NCI-H2196 (cell line): ENCODE results near the gene NIPAL1.

Experiments
- DNase-seq: peaks from one replicate; lab custom pipeline; 2025; ENCODE audit not compliant: unreplicated experiment; lab: John Stamatoyannopoulos, UW

NIPAL1 gene

GRCh38 chr4:48058617-48059530, 42.3 kb downstream of the NIPAL1 start:
- DNase-seq: no peak

DNA sequence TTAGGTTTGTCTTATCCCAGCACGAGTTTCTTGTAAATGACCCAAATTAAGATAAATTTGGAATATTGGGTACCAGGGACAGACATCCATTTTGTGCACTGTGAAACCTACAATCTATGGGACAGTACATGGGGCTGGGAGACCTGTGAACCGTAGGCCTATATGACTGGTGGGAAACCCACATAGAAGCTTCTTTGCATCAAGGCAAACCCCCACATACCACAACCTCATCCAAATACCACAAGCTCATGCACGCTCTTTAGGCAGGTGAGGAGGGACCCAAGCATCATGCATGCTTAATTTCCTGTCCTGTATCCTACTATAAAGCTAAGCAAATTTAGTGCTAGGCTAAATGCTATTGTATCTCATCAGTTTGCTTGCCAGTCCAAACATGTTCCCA, 47.8 kb downstream of the NIPAL1 start:
- no peak for DNase-seq

- no peak for DNase-seq
These were observed 49.0 kb downstream of the NIPAL1 start for GRCh38 chr4:48065587-48066052.

- DNase-seq: no peak
These were observed 51.0 kb downstream of the NIPAL1 start for GRCh38 chr4:48067536-48067935.

DNA sequence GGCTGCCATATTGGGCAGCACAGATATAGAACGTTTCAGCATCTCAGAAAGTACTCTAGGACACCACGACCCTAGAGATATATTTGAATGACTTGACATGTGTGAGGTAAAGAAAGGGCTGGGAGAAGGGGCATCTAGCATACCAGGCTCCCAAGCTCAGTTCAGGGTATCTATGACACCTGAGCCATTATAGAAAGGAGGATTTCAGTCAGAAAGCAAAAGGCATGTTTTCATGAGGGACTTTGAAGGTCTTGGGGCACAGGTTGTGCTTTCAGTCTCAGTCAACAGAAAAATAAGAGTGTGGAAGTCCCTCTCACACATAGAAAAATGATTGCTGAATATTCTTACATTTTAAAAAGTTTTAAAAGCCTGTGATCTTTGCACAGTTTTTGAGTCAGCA, 51.6 kb downstream of the NIPAL1 start:
- DNase-seq: no peak

- no peak for DNase-seq
These were observed 52.5 kb downstream of the NIPAL1 start for GRCh38 chr4:48069026-48069425.

DNA sequence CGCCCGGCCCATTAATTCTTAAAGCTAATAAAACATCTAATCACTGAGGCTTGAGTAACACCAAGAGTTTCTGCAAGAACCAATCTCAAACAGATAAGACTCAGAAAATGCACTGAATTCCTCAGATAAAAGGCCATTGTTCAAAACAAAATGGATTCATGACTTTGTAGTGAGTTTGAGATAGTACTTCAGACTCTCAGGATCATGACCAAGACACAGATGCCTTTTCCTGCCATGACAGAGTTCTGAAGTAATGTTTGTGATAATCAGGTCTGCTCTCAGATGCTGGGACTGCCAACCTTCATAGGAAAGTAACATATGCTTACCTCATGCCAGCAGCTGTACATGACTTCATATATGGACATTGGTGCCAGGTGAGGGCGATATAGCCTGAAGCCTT, 54.6 kb downstream of the NIPAL1 start:
- no peak for DNase-seq

DNA sequence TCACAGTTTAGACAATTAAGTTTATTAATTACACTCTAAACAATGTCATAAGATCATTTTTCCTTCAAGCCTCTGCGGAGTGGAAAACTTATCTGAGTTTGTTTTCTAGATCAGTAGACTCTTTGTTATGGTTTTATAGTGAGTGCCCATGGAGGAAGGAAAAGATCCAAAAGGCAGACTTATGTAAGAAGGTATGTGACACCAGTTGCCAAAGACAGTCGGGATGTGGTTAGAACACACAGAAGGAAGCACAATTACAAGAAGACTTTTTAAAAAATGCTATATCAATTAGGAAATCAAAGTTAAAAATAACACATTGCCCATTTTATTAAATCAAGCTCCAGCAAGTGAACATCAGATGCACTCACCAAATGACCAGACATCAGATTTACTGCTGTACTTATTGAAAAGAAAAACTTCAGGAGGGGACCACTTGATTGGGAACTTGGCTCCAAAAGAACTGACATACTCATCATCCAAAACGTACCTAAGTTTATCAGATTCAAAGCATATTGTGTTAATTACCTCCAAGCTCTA, 57.1 kb downstream of the NIPAL1 start:
- no peak for DNase-seq

GRCh38 chr4:48074657-48075056, 58.1 kb downstream of the NIPAL1 start:
- no peak for DNase-seq

- no peak for DNase-seq
These were observed 61.9 kb downstream of the NIPAL1 start for GRCh38 chr4:48078425-48078824.

GRCh38 chr4:48078862-48079655, 62.5 kb downstream of the NIPAL1 start:
- DNase-seq: no peak

GRCh38 chr4:48079972-48080391, 63.4 kb downstream of the NIPAL1 start:
- DNase-seq: no peak

DNA sequence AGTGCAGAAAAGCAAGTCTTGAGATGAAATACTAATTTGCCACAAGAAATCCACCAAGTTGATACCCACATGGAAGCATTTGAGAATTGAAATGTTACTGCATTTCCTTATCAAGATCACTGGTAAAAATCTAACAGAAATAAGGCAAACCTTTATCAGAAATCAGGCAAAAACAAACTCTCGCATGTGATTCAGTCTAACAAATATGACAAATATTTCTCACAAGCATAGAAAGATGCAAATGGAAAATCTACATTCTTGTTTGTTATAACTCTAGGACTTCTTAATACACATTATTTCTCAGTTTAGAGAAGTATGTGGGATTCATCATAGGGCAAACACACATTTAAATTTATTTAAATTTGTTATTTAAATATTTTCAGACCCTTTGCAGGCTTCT, 64.6 kb downstream of the NIPAL1 start:
- DNase-seq: no peak

DNA sequence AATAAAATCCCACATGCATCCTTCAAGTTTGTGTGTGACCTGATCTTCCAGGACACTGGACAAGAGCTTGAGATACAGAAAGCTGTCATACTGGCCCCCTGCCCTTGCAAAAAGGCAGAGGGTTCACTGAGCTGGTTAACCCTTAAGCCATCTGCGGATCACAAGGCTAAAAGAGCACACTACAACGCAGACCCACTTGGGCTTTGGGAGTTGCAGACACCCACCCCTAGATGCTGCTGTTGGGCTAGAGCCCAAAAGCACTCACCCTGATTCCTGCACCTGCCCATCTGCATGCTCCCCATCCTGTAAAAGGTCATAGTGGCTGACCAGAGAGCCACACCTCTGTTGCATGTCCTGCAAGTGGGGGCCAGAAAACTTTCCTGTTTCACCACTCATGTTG, 66.4 kb downstream of the NIPAL1 start:
- no peak for DNase-seq

DNA sequence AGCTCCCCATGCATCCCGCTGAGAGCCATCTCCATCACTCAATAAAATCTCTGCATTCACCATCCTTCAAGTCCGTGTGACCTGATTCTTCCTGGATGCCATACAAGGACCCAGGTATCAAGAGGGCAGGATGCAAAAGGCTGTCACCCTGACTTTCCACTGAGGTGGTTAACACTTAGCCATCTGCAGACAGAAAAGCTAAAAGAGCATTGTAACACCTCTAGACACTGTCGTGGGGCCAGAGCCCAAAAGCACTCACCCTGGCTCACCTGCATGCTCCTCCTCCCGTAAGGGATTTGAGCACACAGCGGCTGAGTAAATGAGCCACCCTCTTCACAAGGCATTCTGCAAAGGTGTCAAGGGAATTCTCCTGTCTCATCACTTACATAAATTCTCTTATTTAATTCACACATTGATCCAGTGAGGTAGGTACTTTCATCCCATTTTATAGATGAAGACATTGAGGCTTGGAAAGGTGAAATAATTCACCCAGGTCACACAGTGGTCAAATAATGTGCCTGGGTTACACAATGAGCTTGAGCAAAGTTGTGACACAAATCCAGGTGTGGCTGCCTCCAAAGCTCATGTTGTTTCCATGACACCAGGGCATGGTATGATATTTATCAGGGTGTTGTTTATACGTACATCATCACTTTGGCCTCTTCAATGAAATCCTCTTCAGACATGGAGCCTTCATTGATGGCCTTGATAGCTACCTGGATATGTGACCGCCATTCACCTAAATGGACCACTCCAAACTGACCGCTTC, 69.4 kb downstream of the NIPAL1 start:
- no peak for DNase-seq
